Activated naive CD8-positive, alpha-beta T cell treated with anti-CD3 and anti-CD28 coated beads for 36 hours (primary cell): ENCODE results near the gene ATP6AP2. TPM values are rescaled to one million over a fixed set of nuclear protein-coding genes. Genes with fewer than 3 reads are reported as not detected.

Experiments
- DNase-seq: peaks from one replicate; pipeline ENCODE4 v3.0.0; 2021
- H3K27ac Mint-ChIP-seq: one replicate; pipeline ENCODE4 v1.8.0; 2022; ENCODE audit warnings: mild to moderate bottlenecking, moderate library complexity, mixed read lengths
- H3K27me3 Mint-ChIP-seq: one replicate; pipeline ENCODE4 v1.8.0; 2022; ENCODE audit warnings: mild to moderate bottlenecking, mixed read lengths
- H3K36me3 Mint-ChIP-seq: one replicate; pipeline ENCODE4 v1.8.0; 2021; ENCODE audit warnings: mild to moderate bottlenecking, mixed read lengths
- H3K4me1 Mint-ChIP-seq: one replicate; pipeline ENCODE4 v1.8.0; 2021; ENCODE audit warnings: mixed read lengths
- H3K4me3 Mint-ChIP-seq: one replicate; pipeline ENCODE4 v1.8.0; 2022; ENCODE audit warnings: mild to moderate bottlenecking, moderate library complexity, mixed read lengths
- H3K9me3 Mint-ChIP-seq: one replicate; pipeline ENCODE4 v1.8.0; 2022; ENCODE audit warnings: mixed read lengths
- total RNA-seq, 2 experiments: library from RNA; stranded (reverse); gene quantifications; one replicate each; pipeline ENCODE4 v1.2.3, GENCODE V29; 2021

Gene ATP6AP2, protein sequence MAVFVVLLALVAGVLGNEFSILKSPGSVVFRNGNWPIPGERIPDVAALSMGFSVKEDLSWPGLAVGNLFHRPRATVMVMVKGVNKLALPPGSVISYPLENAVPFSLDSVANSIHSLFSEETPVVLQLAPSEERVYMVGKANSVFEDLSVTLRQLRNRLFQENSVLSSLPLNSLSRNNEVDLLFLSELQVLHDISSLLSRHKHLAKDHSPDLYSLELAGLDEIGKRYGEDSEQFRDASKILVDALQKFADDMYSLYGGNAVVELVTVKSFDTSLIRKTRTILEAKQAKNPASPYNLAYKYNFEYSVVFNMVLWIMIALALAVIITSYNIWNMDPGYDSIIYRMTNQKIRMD
- total RNA-seq: 10 to 100 TPM; 51.2 to 52.8 TPM

DNA sequence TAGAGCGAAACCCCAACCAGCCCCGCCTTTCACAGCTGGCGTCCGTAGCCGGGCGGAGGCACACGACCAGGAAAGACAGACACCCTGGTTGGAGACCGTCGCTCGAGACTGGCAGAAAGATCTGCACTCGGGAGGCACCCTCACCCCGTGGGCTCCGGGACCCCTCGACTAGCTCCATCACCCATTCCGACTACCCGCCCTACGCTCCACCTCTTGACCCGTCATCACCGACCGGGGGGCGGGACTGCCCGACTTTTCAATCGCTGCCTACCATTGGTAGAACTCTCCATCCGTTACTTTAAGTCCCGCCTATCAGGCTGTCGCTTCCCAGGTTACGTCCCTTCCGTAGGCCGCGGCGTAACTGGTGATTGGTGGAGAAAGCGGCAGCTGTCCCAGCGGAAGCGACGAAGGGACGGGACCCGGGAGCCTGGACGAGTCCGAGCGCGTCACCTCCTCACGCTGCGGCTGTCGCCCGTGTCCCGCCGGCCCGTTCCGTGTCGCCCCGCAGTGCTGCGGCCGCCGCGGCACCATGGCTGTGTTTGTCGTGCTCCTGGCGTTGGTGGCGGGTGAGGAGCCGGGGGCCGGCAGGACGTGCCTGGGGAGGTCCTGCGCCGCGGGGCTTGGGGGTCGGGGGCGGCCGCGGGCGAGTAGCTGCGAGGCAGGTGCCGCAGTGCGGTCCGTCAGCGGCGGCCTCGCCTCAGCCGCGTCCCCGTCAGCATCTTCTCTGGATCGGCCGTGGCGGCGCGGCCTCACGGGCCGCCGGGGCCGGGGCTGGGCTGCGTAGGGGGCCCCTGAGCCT, at the start of gene ATP6AP2:
Gene ATP6AP2 (plus strand): TSS at position 434 of the 799 bp plus-strand sequence. CDS start 96 bp downstream, at position 530.
- Mint-ChIP-seq H3K27me3 (no peaks in the 10 kb centered on the region), H3K9me3 (no peaks in the 10 kb centered on the region), H3K27ac (peak within 1 kb of the TSS; percentile 91), H3K36me3 (no peaks in the 10 kb centered on the region), H3K4me3 (peak within 1 kb of the TSS; percentile 85), H3K4me1 (peaks cover 17% of the 10 kb centered on the region)
- DNase-seq: peak; percentile 88

GRCh38 chrX:40531056-40531826, 49.5 kb upstream of the ATP6AP2 start:
- Mint-ChIP-seq H3K27ac (no peak overlapping the region), H3K4me1 (no peaks in the 10 kb centered on the region), H3K27me3 (no peaks in the 10 kb centered on the region), H3K9me3 (no peaks in the 10 kb centered on the region), H3K4me3 (no peak overlapping the region), H3K36me3 (no peaks in the 10 kb centered on the region)
- DNase-seq: no peak

DNA sequence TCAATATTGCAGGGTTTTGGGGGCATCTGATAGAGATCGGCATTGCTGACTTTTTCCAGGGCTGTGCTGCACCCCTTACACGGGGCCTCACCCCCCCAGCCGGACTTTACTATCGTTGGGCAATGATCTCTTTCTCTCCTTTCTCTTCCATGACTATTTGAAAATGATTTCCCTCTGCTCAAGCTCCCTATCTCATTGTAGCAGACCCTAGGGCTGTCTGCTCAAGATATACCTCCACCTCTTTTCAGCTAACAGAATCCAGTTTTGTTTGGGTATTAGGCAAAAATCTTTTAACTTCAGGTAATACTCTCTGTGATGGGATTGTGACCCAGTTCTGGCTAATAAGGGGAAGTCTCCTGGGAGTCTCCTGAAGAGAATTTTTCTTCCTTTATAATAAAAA, 43.5 kb upstream of the ATP6AP2 start:
- peaks cover 14% of the 10 kb centered on the region for H3K4me1 Mint-ChIP-seq

GRCh38 chrX:40538406-40538805, 42.4 kb upstream of the ATP6AP2 start:
- Mint-ChIP-seq H3K27me3 (peaks cover 4% of the 10 kb centered on the region), H3K4me1 (peaks cover 14% of the 10 kb centered on the region), H3K9me3 (no peaks in the 10 kb centered on the region), H3K36me3 (no peaks in the 10 kb centered on the region), H3K27ac (no peak overlapping the region), H3K4me3 (no peak overlapping the region)
- DNase-seq: no peak

More for the DNA sequence above, 43.5 kb upstream of the ATP6AP2 start:
- DNase-seq: no peak
- H3K9me3 Mint-ChIP-seq: no peaks in the 10 kb centered on the region
- peaks cover 4% of the 10 kb centered on the region for H3K27me3 Mint-ChIP-seq
- H3K4me3 Mint-ChIP-seq: no peak overlapping the region
- no peak overlapping the region for H3K27ac Mint-ChIP-seq
- H3K36me3 Mint-ChIP-seq: no peaks in the 10 kb centered on the region

GRCh38 chrX:40539214-40540142, 41.3 kb upstream of the ATP6AP2 start:
- H3K27ac Mint-ChIP-seq: peak overlapping the region; percentile 72
- H3K9me3 Mint-ChIP-seq: no peaks in the 10 kb centered on the region
- DNase-seq: peak; percentile 74
- peaks cover 16% of the 10 kb centered on the region for H3K4me1 Mint-ChIP-seq
- H3K4me3 Mint-ChIP-seq: peak overlapping the region; percentile 1
- H3K27me3 Mint-ChIP-seq: peaks cover 4% of the 10 kb centered on the region
- no peaks in the 10 kb centered on the region for H3K36me3 Mint-ChIP-seq

DNA sequence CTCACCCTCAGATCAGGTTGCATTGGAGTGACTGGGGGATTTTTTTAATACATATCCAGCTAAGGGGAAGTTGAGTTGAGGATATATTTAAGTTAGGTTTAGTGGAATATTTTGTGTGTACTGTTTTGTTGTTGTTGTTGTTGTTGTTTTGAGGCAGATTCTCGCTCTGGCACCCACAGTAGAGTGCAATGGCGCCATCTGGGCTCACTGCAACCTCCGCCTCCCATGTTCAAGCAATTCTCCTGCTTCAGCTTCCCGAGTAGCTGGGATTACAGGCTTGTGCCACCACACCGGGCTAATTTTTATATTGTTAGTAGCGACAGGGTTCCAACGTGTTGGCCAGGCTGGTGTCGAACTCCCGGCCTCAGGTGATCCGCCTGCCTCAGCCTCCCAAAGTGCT, 38.6 kb upstream of the ATP6AP2 start:
- Mint-ChIP-seq H3K9me3 (no peaks in the 10 kb centered on the region), H3K36me3 (no peaks in the 10 kb centered on the region), H3K4me3 (no peak overlapping the region), H3K4me1 (peaks cover 16% of the 10 kb centered on the region), H3K27ac (no peak overlapping the region), H3K27me3 (peaks cover 4% of the 10 kb centered on the region)
- DNase-seq: no peak

DNA sequence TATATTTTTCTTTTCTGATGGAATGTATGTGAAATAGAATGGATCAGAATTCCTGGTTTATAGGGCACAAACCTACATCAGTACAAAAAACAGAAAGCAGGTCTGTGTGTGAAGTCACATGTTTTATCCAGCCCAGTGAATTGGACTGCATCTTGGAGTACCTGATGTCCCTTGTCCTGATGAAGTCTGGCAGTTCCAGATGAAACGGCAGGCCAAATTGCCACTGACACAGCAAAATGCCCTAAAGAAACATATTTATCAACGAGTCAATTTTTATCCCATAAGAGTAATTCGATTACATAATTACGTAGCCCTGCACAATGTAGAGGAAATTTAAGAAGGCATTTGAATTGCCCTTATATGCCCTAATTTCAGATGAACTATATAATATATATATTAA, 37.8 kb upstream of the ATP6AP2 start:
- Mint-ChIP-seq H3K27ac (no peak overlapping the region), H3K9me3 (no peaks in the 10 kb centered on the region)

GRCh38 chrX:40543661-40544328, 37.0 kb upstream of the ATP6AP2 start:
- H3K4me3 Mint-ChIP-seq: no peak overlapping the region
- no peak overlapping the region for H3K27ac Mint-ChIP-seq
- peaks cover 14% of the 10 kb centered on the region for H3K4me1 Mint-ChIP-seq
- no peaks in the 10 kb centered on the region for H3K36me3 Mint-ChIP-seq
- H3K9me3 Mint-ChIP-seq: no peaks in the 10 kb centered on the region
- H3K27me3 Mint-ChIP-seq: peaks cover 4% of the 10 kb centered on the region
- DNase-seq: no peak

More for the DNA sequence above, 37.8 kb upstream of the ATP6AP2 start:
- Mint-ChIP-seq H3K4me3 (no peak overlapping the region), H3K27me3 (peaks cover 4% of the 10 kb centered on the region), H3K36me3 (no peaks in the 10 kb centered on the region), H3K4me1 (peaks cover 16% of the 10 kb centered on the region)
- DNase-seq: no peak

- Mint-ChIP-seq H3K4me1 (peaks cover 7% of the 10 kb centered on the region), H3K9me3 (no peaks in the 10 kb centered on the region), H3K36me3 (no peaks in the 10 kb centered on the region), H3K27ac (no peak overlapping the region), H3K27me3 (peaks cover 4% of the 10 kb centered on the region), H3K4me3 (no peak overlapping the region)
- no peak for DNase-seq
These were observed 36.2 kb upstream of the ATP6AP2 start for GRCh38 chrX:40544343-40545266.

DNA sequence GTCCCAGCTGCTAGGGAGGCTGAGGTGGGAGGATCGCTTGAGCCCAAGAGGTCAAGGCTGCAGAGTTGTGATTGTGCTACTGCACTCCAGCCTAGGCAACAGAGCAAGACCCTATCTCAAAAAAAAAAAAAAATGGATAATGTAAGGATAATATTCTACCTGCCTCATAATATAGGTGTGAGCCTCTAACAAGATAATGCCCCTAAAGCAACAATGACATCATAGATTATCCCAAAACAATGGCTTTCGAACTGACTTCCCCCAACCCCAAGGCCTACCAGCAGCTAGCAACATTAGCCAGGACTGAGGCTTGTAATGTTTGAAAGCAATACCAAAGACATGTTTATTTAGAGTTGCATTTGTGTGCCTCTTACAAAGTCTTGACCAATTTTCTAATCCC, 33.9 kb upstream of the ATP6AP2 start:
- H3K36me3 Mint-ChIP-seq: no peaks in the 10 kb centered on the region
- H3K9me3 Mint-ChIP-seq: no peaks in the 10 kb centered on the region
- no peak overlapping the region for H3K4me3 Mint-ChIP-seq
- no peak for DNase-seq
- H3K4me1 Mint-ChIP-seq: peaks cover 1% of the 10 kb centered on the region
- no peak overlapping the region for H3K27ac Mint-ChIP-seq
- H3K27me3 Mint-ChIP-seq: no peaks in the 10 kb centered on the region

DNA sequence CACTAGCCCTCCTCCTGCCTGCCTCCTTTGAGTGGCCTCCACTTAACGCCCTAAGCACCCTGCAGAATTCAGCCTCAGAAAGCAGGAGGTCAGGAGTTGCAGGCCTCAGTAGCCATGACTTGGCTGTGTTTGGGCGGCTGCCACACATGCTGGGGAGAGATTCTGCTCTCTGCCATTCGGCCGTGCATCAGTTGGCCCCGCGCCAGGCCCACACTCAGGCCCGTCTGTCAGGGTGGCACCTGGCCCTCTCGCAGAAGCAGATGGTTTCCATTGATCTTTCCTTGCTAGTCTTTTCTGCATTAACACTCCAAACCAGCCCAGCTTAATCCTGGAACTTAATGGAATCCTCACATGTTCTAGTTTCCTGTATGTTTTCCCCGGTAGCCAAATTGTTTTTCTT, 30.7 kb upstream of the ATP6AP2 start:
- no peaks in the 10 kb centered on the region for H3K9me3 Mint-ChIP-seq
- H3K36me3 Mint-ChIP-seq: no peaks in the 10 kb centered on the region
- DNase-seq: no peak
- no peaks in the 10 kb centered on the region for H3K27me3 Mint-ChIP-seq
- no peaks in the 10 kb centered on the region for H3K4me1 Mint-ChIP-seq
- no peak overlapping the region for H3K27ac Mint-ChIP-seq
- no peak overlapping the region for H3K4me3 Mint-ChIP-seq

DNA sequence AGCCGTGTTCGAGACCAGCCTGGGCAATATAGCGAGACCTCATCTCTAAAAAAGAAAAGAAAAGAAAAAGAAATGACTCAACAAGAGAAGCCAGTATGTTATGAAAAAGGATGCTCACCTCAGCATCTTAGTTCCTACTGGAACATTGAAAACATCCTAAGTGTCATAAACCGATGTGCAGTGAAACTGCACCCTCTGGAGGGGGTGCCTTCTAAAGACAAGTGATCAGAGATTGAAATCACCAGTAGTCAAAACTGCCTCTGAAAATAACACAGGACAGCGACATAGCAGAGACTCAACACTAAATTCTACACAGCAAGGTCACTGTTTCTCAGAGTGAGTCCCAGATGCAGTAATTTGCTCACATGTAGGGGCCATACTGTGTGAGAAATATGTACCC, 28.0 kb upstream of the ATP6AP2 start:
- Mint-ChIP-seq H3K27ac (no peak overlapping the region), H3K9me3 (no peaks in the 10 kb centered on the region), H3K36me3 (no peaks in the 10 kb centered on the region), H3K27me3 (no peaks in the 10 kb centered on the region), H3K4me1 (no peaks in the 10 kb centered on the region), H3K4me3 (no peak overlapping the region)
- DNase-seq: no peak

DNA sequence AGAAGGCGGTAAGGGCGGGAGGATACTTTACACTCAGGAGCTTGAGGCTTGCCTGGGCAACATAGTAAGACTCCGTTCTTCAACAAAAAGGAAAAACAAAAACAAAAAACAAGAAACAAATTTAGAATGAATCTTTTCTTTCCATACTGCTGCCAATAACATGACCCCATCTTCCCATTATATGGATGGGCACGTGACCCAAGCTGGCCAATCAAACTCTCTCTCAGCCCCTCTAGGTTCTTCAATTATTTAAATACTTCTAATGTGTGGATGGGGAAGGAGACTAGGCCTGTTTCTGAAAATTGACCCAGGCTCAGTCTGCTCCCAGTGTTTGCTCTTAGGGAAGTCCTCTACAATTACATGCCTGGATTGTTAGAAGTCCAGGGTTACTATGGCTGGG, 22.2 kb upstream of the ATP6AP2 start:
- Mint-ChIP-seq H3K4me3 (no peak overlapping the region), H3K27me3 (no peaks in the 10 kb centered on the region), H3K27ac (no peak overlapping the region), H3K36me3 (no peaks in the 10 kb centered on the region), H3K9me3 (no peaks in the 10 kb centered on the region), H3K4me1 (peaks cover 3% of the 10 kb centered on the region)
- no peak for DNase-seq
